ENCODE data around the gene CAPN5. TPM values are rescaled to one million over a fixed set of nuclear protein-coding genes. Genes with fewer than 3 reads are reported as not detected.
"Not testable (repeated sequence)": the region's sequence is repeated elsewhere in the genome, so short reads cannot be mapped to it uniquely, and the experiment has no call there.

Gene CAPN5
- total RNA-seq (2014; rRNA removed; shearing (Covaris generic)), result 2.7 and 5.5 TPM in 2 replicates

DNA sequence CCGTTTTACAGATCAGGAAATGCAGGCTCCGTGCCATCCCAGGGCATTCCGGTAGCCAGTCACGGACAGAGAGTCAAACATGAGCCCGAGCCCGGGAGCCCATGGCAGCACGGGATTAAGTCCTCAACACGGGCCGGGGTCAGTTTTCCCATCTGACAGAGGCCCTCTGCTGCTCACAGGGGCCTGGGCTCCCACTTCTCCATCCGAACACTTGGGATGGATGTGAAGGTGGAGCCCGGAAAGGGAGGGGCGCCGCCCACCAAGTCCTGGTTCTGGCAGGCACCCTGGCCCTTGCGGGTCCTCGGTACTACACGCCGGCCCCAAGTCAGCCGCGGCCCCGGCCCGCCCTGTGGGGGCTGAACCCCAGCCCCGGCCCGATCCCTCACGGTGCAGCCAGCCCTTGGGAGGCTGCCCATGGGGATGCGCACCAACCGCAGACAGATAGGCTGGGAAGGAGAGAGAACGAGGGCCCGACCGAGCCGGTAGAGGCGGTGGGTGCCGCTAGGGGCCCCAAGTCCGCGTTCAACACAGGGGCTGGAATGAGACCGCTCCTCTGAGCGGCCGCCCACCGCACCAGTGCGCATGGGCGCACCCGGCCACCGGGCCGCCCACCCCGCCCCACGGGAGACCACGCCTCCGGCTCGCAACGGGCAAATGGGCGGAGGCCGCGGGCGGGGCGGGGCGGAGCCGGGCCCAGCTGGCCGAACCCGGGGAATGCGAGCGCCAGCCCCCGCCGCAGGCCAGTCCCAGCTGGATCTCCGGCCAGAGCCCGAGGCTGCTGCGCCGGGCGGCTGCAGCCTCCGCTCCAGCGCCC, at the start of gene CAPN5:
Gene CAPN5 (plus strand): TSS at position 743 of the 814 bp plus-strand sequence. CDS start 17,916 bp downstream, outside the sequence.
- DNase-seq (ENCODE audit: low read depth), result peak; percentile 94

DNA sequence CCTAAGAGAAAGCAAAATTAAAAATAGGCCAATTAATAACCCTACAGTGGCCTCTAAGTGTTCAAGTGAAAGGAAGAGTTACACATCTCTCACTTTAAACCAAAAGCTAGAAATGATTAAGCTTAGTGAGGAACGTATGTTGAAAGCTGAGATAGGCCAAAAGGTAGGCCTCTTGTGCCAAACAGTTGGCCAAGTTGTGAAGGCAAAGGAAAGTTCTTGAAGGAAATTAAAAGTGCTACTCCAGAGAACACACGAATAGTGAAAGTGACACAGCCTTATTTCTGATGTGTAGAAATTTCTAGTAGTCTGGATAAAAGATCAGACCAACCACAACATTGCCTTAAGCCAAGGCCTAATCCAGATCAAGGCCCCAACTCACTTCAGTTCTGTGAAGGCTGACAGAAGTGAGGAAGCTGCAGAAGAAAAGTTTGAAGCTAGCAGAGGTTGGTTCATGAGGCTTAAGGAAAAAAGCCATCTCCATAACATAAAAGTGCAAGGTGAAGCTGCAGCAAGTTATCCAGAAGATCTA, 48.3 kb upstream of the CAPN5 start:
- not testable (repeated sequence) for DNase-seq (ENCODE audit: low read depth)

DNA sequence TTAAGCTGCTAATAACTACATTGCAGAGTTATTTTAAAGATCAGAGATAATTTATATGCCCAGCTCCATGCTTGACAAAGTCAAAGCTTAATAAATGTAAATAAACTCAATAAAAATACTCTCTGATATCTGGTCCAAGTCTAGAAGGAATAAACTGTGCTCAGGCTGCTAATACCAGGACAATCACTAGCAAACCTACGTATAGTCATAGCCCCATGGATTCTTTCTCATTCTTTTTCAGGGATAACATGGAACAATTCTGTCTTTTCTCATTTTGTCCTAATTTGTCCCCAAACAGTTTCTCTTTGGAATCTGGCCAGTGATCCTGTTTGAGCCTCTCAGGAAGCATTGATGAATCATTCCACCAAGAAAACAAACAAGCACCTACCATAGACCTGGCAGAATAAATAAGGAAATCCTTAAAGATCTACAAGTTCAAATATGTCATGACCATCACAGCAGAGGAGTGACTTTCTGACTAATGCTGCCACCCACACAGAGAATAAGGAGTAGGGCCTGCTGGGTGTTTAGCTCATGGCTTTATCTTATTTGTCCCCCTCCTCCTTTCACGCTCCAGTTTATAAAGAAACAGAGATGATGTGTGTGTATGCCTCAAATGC, 46.7 kb upstream of the CAPN5 start:
- peak; percentile 56 for DNase-seq (ENCODE audit: low read depth)

GRCh38 chr11:77020734-77021133, 46.0 kb upstream of the CAPN5 start:
- no peak for DNase-seq (ENCODE audit: low read depth)

DNA sequence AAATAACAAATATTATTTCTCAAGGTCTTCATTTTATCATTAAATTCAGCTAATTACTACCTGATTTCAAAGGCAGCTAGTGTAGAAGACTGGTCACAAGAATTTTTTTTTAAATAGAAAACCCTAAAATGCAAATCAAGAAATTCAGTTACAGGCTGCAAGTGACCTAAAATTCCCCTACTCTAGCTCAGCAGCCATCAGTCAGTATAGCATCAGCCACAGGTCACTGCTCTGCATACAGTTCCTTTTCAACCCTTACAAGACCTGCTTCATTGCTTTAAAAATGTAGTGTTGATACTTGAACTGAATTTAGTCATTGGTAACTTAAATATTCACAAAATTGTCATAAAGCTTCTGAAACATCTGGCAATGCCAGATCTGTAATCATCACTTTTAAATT, 42.0 kb upstream of the CAPN5 start:
- DNase-seq (ENCODE audit: low read depth), result no peak

GRCh38 chr11:77026221-77026620, 40.5 kb upstream of the CAPN5 start:
- DNase-seq (ENCODE audit: low read depth), result no peak

DNA sequence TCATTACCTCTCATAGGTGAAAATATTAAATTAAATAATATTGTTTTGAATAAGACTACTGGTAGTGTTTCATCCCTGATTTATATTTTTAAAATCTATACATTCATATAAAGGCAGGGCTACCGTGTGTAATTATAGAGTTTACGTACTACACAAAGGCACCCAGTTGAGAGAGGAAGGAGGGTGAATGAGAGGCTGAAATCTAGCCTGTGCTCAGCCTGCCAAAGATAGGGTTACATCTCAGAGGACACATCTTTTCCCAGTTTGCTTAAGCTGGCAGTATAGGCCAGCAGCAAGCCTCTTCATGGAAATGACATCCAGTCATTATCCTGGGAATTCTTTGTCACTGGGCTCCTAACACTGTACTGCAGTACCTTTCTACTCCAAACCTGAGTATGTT, 40.0 kb upstream of the CAPN5 start:
- no peak for DNase-seq (ENCODE audit: low read depth)

GRCh38 chr11:77027275-77027674, 39.5 kb upstream of the CAPN5 start:
- DNase-seq (ENCODE audit: low read depth), result no peak

- no peak for DNase-seq (ENCODE audit: low read depth)
These were observed 36.9 kb upstream of the CAPN5 start for GRCh38 chr11:77029829-77030228.

- DNase-seq (ENCODE audit: low read depth), result no peak
These were observed 35.8 kb upstream of the CAPN5 start for GRCh38 chr11:77030834-77031414.

DNA sequence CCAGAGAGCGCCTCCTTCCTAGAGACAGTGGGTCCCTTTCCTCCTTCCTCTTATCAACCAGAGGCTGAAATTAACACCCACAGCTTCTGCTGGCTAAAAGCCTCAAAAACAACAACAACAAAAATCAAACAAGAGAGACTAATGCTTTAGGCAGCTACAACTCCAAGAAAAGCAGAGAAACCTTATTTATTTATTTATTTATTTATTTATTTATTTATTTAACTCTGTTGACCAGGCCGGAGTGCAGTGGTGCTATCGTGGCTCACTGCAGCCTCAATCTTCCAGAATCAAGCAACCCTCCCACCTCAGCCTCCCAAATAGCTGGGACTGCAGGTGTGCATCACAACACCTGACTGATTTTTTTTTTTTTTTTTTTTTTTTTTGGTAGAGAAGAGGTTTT, 35.2 kb upstream of the CAPN5 start:
- DNase-seq (ENCODE audit: low read depth), result no peak

DNA sequence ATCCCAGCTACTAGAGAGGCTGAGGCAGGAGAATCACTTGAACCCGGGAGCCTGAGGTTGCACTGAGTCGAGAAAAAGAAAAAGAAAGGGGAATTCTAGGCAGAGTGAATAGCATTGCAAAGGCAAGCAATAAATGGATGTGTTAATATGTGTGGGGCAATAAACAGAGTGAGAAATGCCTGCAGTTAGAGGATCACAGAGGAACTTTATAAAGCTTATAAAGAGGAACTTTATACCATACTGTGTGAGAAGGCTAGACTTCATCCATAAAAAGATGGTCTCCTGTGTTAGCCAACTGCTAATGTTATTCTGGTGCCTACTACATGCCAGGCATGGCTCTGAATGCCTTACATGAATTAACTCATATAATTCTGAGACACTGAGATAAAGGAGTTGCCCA, 31.7 kb upstream of the CAPN5 start:
- no peak for DNase-seq (ENCODE audit: low read depth)

DNA sequence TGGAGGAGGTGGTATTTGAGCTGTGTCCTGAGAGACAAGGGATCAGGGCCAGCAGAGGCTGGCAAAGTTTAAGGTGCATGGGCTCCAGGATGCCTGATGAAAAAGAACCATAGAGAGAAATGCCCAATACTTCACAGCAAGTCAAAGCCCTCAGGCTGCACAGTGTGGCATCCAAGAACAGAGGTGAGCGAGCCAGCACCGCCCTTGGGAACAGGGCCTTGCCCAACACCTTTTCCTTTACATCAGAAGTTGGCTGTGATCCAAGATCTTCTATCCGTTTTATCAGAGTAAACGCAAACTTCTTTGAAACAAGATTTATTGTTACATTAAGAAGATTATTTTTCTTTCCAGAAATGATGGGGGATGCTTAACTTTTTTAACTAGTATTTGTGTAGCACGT, 31.2 kb upstream of the CAPN5 start:
- DNase-seq (ENCODE audit: low read depth), result no peak

DNA sequence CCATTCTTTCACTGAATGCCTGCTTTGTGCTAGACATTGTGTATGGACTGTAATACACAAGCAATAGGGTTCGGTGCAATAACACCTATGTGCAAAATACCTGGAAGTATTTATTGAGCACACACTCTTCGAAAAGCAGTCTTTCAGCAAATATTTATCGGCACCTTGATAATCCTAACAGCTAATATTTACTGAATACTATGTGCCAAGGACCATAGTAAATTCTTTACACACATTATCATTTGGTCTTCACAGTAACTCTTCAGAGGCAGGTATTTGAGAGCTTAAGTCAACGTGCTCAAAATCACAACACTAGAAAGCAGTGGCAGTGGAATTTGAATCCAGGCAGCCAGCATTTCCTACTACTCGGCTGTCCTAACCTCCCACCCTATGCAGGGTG, 30.4 kb upstream of the CAPN5 start:
- DNase-seq (ENCODE audit: low read depth), result no peak

DNA sequence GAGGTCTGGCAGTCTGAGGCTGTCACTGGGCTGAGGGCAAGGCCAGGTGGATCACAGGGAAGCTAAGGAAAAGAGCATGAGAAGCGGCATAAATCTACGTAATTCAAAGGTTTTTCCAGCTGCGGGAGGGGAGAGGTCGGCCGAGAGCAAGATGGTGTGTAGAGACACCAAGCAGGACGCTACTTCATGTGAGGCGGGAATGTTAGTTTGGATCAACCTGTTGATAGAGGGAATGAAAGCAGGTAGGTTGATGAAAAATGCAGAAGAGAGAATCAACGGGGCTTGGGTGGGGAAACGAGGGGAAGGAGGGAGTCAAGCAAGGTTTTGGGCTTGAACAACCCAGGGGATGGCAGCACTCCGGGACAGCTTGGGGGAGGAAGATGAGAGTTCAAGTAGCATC, 29.7 kb upstream of the CAPN5 start:
- DNase-seq (ENCODE audit: low read depth), result no peak

DNA sequence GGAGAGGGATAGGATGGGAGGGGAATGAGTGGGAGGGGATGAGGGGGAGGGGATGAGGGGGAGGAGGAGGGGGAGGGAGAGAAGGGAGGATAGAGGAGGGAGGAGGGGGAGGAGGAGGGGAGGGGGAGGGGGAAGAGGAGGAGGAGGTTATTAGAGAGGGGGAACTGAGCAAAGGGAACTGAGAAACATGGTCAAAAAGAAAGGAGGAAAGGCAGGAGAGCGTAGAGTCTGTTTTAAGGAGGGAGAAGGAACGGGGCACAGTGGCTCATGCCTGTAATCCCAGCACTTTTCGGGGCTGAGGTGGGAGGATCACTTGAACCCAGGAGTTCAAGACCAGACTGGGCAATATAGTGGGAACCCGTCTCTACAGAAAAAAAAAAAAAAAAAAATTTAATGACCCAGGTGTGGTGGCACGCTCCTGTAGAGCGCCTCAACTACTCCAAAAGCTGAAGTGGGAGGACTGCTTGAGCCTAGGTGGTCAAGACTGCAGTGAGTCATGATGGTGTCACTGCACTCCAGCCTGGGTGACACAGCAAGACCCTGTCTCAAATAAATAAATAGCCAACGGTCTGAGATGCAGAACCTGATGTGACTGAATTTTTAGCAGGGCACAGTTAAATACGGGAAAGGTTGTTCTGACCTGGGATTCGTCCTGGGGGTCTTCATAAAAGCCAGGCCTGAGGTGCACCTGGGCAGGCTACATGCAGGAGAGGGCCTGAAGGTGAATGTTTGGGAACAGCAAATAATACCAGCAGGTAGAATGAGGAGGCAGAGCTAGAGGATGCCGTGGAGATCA, 28.5 kb upstream of the CAPN5 start:
- peak; percentile 72 for DNase-seq (ENCODE audit: low read depth)

GRCh38 chr11:77038825-77039326, 27.9 kb upstream of the CAPN5 start:
- DNase-seq (ENCODE audit: low read depth), result peak; percentile 30

GRCh38 chr11:77039491-77040400, 27.0 kb upstream of the CAPN5 start:
- no peak for DNase-seq (ENCODE audit: low read depth)

- DNase-seq (ENCODE audit: low read depth), result no peak
These were observed 26.4 kb upstream of the CAPN5 start for GRCh38 chr11:77040401-77040777.

GRCh38 chr11:77040889-77041288, 25.9 kb upstream of the CAPN5 start:
- no peak for DNase-seq (ENCODE audit: low read depth)

Measured in Daoy (cell line).